GM19025 (cell line): ENCODE measurements around the gene TMEM87A.
"Not testable (repeated sequence)": the region's sequence is repeated elsewhere in the genome, so short reads cannot be mapped to it uniquely, and the experiment has no call there.

Source experiments
- ATAC-seq: cut with Tn5 transposase; IDR thresholded peaks from one replicate; pipeline ENCODE4 v1.9.1; 2021; ENCODE audit warnings: mild to moderate bottlenecking, low read depth, moderate library complexity; ENCODE audit not compliant: unreplicated experiment

TMEM87A gene

GRCh38 chr15:42272939-42273899 lies at the start of gene TMEM87A, which contains the start of gene GANC:
Gene TMEM87A (minus strand): TSS chr15:42273433. CDS start chr15:42273398, 35 bp downstream.
Gene GANC (plus strand): TSS chr15:42273201. CDS start chr15:42274482, 1,281 bp downstream.
- ATAC-seq = peak; percentile 90

GRCh38 chr15:42319206-42319605 lies 46.0 kb upstream of the TMEM87A start:
- no peak for ATAC-seq

GRCh38 chr15:42316282-42316805 lies 43.1 kb upstream of the TMEM87A start:
- not testable (repeated sequence) for ATAC-seq

GRCh38 chr15:42315521-42315920 lies 42.3 kb upstream of the TMEM87A start:
- no peak for ATAC-seq

GRCh38 chr15:42314818-42315217 lies 41.6 kb upstream of the TMEM87A start:
- ATAC-seq = no peak

- ATAC-seq = no peak
These were observed 40.2 kb upstream of the TMEM87A start for GRCh38 chr15:42313463-42313862.

GRCh38 chr15:42306681-42307080 lies 33.4 kb upstream of the TMEM87A start:
- ATAC-seq = no peak

GRCh38 chr15:42301004-42301403 lies 27.8 kb upstream of the TMEM87A start:
- not testable (repeated sequence) for ATAC-seq

- no peak for ATAC-seq
These were observed 15.9 kb upstream of the TMEM87A start for GRCh38 chr15:42289166-42289565.

GRCh38 chr15:42287931-42288330 lies 14.7 kb upstream of the TMEM87A start:
- ATAC-seq = no peak

- no peak for ATAC-seq
These were observed 13.3 kb upstream of the TMEM87A start for GRCh38 chr15:42286445-42287029.

GRCh38 chr15:42285034-42285433 lies 11.8 kb upstream of the TMEM87A start:
- no peak for ATAC-seq

- ATAC-seq = no peak
These were observed 11.3 kb upstream of the TMEM87A start for GRCh38 chr15:42284551-42284950.

- no peak for ATAC-seq
These were observed 10.4 kb upstream of the TMEM87A start for GRCh38 chr15:42283671-42284070.

- no peak for ATAC-seq
These were observed 9.7 kb upstream of the TMEM87A start for GRCh38 chr15:42282926-42283325.

GRCh38 chr15:42282344-42282743 lies 9.1 kb upstream of the TMEM87A start:
- ATAC-seq = no peak

GRCh38 chr15:42279234-42279723 lies 6.0 kb upstream of the TMEM87A start:
- no peak for ATAC-seq

- no peak for ATAC-seq
These were observed 3.5 kb upstream of the TMEM87A start for GRCh38 chr15:42276762-42277161.

- no peak for ATAC-seq
These were observed 2.7 kb upstream of the TMEM87A start for GRCh38 chr15:42275780-42276391.

GRCh38 chr15:42274702-42274989 lies 1.4 kb upstream of the TMEM87A start:
- ATAC-seq = no peak
